HCT116 (cell line): ENCODE results near the gene CUBN. TPM values are rescaled to one million over a fixed set of nuclear protein-coding genes. Genes with fewer than 3 reads are reported as not detected.

Source experiments
- ATAC-seq: fragments of 200-7000 bp; cut with Tn5 transposase; 2 replicates; pipeline ENCODE4 v1.9.1; 2020; ENCODE audit warnings: mild to moderate bottlenecking, moderate library complexity
- BruUV-seq: library from RNA; stranded (reverse); fragments of 400-500 nt; replicated peaks from 2 replicates; lab custom pipeline; 2021; lab: Mats Ljungman, UMichigan
- CTCF ChIA-PET: fragments of 300-600 bp; sonication (Branson Sonifier 250); formaldehyde crosslinking; loops from one replicate; lab custom pipeline; 2021; ENCODE audit warnings: antibody characterized with exemption; lab: Charles Lee
- POLR2A ChIA-PET: fragments of 300-600, 350-600 bp; sonication (Branson Sonifier 250); formaldehyde crosslinking; loops from one replicate; lab custom pipeline; 2021; ENCODE audit warnings: antibody characterized with exemption; lab: Charles Lee
- RAD21 ChIA-PET, 2 experiments: fragments of 300-600 bp; sonication (Branson Sonifier 250); formaldehyde crosslinking; loops; one replicate each; lab custom pipeline; 2023; ENCODE audit warnings: low total read pairs in 2 of 2; ENCODE audit not compliant: uncharacterized antibody in 2 of 2, unreplicated experiment in 2 of 2, low non-redundant PET in 1 of 2; lab: Charles Lee
- DNase-seq: peaks from one replicate; pipeline ENCODE4 v3.0.0-alpha.2; 2010; ENCODE audit warnings: low read depth, low spot score
- H2AFZ ChIP-seq: fragments of 200-600 bp; shearing (Covaris generic), sonication (generic); 2 replicates; pipeline ENCODE4 v1.6.1; 2017; ENCODE audit warnings: low read depth, mixed run types, mixed read lengths, antibody characterized with exemption, low read length; ENCODE audit not compliant: poor library complexity, severe bottlenecking
- H3K27ac ChIP-seq: 2 replicates; pipeline ENCODE4 v1.5.1; 2012; ENCODE audit warnings: low read depth, low read length
- H3K27me3 ChIP-seq: fragments of 200-600 bp; sonication (generic); 2 replicates; pipeline ENCODE4 v1.6.1; 2016; ENCODE audit warnings: mixed run types, low read length, mixed read lengths; ENCODE audit not compliant: insufficient read depth
- H3K36me3 ChIP-seq, 2 experiments: fragments of 200-500 bp in 1 of 2; fragments of 200-600 bp in 1 of 2; sonication (Bioruptor generic) in 1 of 2; sonication (generic) in 1 of 2; 2 replicates each; pipeline versions ENCODE4 v1.5.1 to v1.6.1; 2014 to 2016; ENCODE audit warnings: low read length in 2 of 2, inconsistent platforms in 1 of 2, mixed read lengths in 1 of 2, mixed run types in 1 of 2; ENCODE audit not compliant: insufficient read depth in 2 of 2, control insufficient read depth in 1 of 2
- H3K4me1 ChIP-seq, 2 experiments: fragments of 200-600 bp in 1 of 2; sonication (generic) in 1 of 2; 2 replicates each; pipeline versions ENCODE4 v1.5.1 to v1.6.1; 2012 to 2017; ENCODE audit warnings: low read length in 2 of 2, inconsistent platforms in 1 of 2, mild to moderate bottlenecking in 1 of 2, mixed read lengths in 1 of 2, mixed run types in 1 of 2, moderate library complexity in 1 of 2; ENCODE audit not compliant: insufficient read depth in 2 of 2, control insufficient read depth in 1 of 2
- H3K4me2 ChIP-seq: fragments of 200-600 bp; sonication (generic); 2 replicates; pipeline ENCODE4 v1.6.1; 2017; ENCODE audit warnings: mixed run types, low read length, mixed read lengths
- H3K4me3 ChIP-seq, 2 experiments: fragments of 200-600 bp in 1 of 2; sonication (generic) in 1 of 2; replicated peaks in 1 of 2; 2 replicates each; pipeline ENCODE4 v1.5.1; 2011 to 2016; ENCODE audit warnings: low read length in 2 of 2, control low read depth in 1 of 2, low read depth in 1 of 2, mild to moderate bottlenecking in 1 of 2, mixed read lengths in 1 of 2, mixed run types in 1 of 2
- H3K79me2 ChIP-seq: fragments of 200-600 bp; sonication (generic); 2 replicates; pipeline ENCODE4 v1.6.1; 2017; ENCODE audit warnings: mild to moderate bottlenecking, mixed run types, low read length, moderate library complexity, mixed read lengths; ENCODE audit not compliant: insufficient read depth
- H3K9ac ChIP-seq: fragments of 200-600 bp; sonication (generic); 2 replicates; pipeline ENCODE4 v1.6.1; 2016; ENCODE audit warnings: low read length, mixed read lengths
- H3K9me2 ChIP-seq: fragments of 200-600 bp; sonication (generic), shearing (Covaris generic); 2 replicates; pipeline ENCODE4 v1.6.1; 2017; ENCODE audit warnings: mixed run types, mild to moderate bottlenecking, moderate library complexity; ENCODE audit not compliant: insufficient read depth
- H3K9me3 ChIP-seq, 2 experiments: fragments of 200-500 bp in 1 of 2; fragments of 200-600 bp in 1 of 2; sonication (Bioruptor generic) in 1 of 2; sonication (generic) in 1 of 2; 2 replicates each; pipeline ENCODE4 v1.6.1; 2014 to 2017; ENCODE audit warnings: low read length in 2 of 2, mixed read lengths in 2 of 2, inconsistent platforms in 1 of 2, low read depth in 1 of 2, mild to moderate bottlenecking in 1 of 2, mixed run types in 1 of 2, moderate library complexity in 1 of 2; ENCODE audit not compliant: control insufficient read depth in 1 of 2, insufficient read depth in 1 of 2
- H4K20me1 ChIP-seq: fragments of 200-600 bp; sonication (generic), shearing (Covaris generic); 2 replicates; pipeline ENCODE4 v1.6.1; 2017; ENCODE audit warnings: mixed run types, mild to moderate bottlenecking, moderate library complexity; ENCODE audit not compliant: insufficient read depth
- CEBPB ChIP-seq: IDR thresholded peaks from 2 replicates; pipeline ENCODE4 v1.6.1; 2012; ENCODE audit warnings: low read depth
- EGR1 ChIP-seq: IDR thresholded peaks from 2 replicates; pipeline ENCODE4 v1.6.1; 2012; ENCODE audit warnings: low read depth
- ELF1 ChIP-seq: IDR thresholded peaks from 2 replicates; pipeline ENCODE4 v1.6.1; 2012; ENCODE audit warnings: low read depth, borderline replicate concordance
- EZH2 ChIP-seq: fragments of 200-600 bp; sonication (generic); IDR thresholded peaks from 2 replicates; pipeline ENCODE4 v1.6.1; 2017; ENCODE audit warnings: antibody characterized with exemption, mixed run types
- EZH2phosphoT487 ChIP-seq: fragments of 200-600 bp; IDR thresholded peaks from 2 replicates; pipeline ENCODE4 v1.6.1; 2018; ENCODE audit warnings: antibody characterized with exemption, borderline replicate concordance
- FOSL1 ChIP-seq: IDR thresholded peaks from 2 replicates; pipeline ENCODE4 v1.6.1; 2012; ENCODE audit warnings: low read depth
- JUND ChIP-seq: IDR thresholded peaks from 2 replicates; pipeline ENCODE4 v1.6.1; 2012
- POLR2A ChIP-seq: IDR thresholded peaks from 2 replicates; pipeline ENCODE4 v1.7.0; 2011; ENCODE audit warnings: borderline replicate concordance; ENCODE audit not compliant: insufficient read depth, insufficient read length; ENCODE audit errors: extremely low read depth
- SP1 ChIP-seq: IDR thresholded peaks from 2 replicates; pipeline ENCODE4 v1.6.1; 2012; ENCODE audit warnings: low read depth
- SRF ChIP-seq: IDR thresholded peaks from 2 replicates; pipeline ENCODE4 v1.6.1; 2012; ENCODE audit warnings: low read depth
- TCF7L2 ChIP-seq: IDR thresholded peaks from 2 replicates; pipeline ENCODE4 v1.7.0; 2011; ENCODE audit warnings: borderline replicate concordance, inconsistent platforms; ENCODE audit not compliant: insufficient read depth, insufficient read length; ENCODE audit errors: extremely low read depth
- ZFX ChIP-seq: fragments of 450-650 bp; IDR thresholded peaks from 2 replicates; pipeline ENCODE4 v1.6.1; 2017
- intact Hi-C: fragments of 100-400 bp; cut with micrococcal nuclease; formaldehyde crosslinking; loops from 2 replicates; pipeline ENCODE4 v1.10.0; 2022
- total RNA-seq: library from RNA; stranded (reverse); gene quantifications from one replicate; pipeline ENCODE4 v1.2.1, GENCODE V29; 2021; ENCODE audit not compliant: unreplicated experiment
- TF ChIP-seq, protein P1 (sequence below), 3 experiments: fragments of 200-600 bp in 1 of 3; sonication (generic) in 1 of 3; IDR thresholded peaks in 2 of 3; conservative IDR thresholded peaks in 1 of 3; 2 replicates each; pipeline ENCODE4 v1.5.1; 2012 to 2017; ENCODE audit warnings: low read depth in 2 of 3, low read length in 2 of 3, antibody characterized with exemption in 1 of 3, borderline replicate concordance in 1 of 3, control low read depth in 1 of 3, mild to moderate bottlenecking in 1 of 3, mixed read lengths in 1 of 3, mixed run types in 1 of 3, moderate library complexity in 1 of 3; ENCODE audit not compliant: insufficient read depth in 1 of 3
- TF ChIP-seq, protein P2 (sequence below): IDR thresholded peaks from 2 replicates; pipeline ENCODE4 v1.6.1; 2011; ENCODE audit warnings: mild to moderate bottlenecking, low read length, moderate library complexity; ENCODE audit not compliant: insufficient replicate concordance; ENCODE audit errors: extremely low read depth
- TF ChIP-seq, protein P3 (sequence below): IDR thresholded peaks from 2 replicates; pipeline ENCODE4 v1.6.1; 2012; ENCODE audit warnings: low read depth
- TF ChIP-seq, protein P4 (sequence below): IDR thresholded peaks from 2 replicates; pipeline ENCODE4 v1.6.1; 2012

CUBN gene
- total RNA-seq, 1 experiment from 2014 or later: 1.2 TPM

DNA sequence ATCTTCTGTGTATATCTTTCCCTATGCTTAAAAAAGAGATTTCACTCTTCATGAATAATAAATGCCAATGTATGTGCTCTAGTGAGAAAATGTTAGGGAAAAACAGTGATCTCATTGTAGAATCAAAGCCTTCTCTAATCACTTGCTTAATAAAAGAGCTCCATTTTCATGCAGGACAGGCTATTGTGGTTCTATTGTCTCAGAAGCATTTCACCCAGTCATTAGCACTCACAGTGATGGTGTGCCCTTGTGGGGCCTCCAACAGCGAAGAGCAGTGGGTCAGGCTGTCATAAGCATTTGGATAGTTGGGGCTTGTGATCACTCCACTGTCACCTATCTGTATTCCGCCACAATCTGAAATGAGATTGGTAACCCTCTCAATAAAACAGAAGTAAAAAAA, 228.5 kb downstream of the CUBN start (continued):
- TF ChIP-seq, protein P1, sequence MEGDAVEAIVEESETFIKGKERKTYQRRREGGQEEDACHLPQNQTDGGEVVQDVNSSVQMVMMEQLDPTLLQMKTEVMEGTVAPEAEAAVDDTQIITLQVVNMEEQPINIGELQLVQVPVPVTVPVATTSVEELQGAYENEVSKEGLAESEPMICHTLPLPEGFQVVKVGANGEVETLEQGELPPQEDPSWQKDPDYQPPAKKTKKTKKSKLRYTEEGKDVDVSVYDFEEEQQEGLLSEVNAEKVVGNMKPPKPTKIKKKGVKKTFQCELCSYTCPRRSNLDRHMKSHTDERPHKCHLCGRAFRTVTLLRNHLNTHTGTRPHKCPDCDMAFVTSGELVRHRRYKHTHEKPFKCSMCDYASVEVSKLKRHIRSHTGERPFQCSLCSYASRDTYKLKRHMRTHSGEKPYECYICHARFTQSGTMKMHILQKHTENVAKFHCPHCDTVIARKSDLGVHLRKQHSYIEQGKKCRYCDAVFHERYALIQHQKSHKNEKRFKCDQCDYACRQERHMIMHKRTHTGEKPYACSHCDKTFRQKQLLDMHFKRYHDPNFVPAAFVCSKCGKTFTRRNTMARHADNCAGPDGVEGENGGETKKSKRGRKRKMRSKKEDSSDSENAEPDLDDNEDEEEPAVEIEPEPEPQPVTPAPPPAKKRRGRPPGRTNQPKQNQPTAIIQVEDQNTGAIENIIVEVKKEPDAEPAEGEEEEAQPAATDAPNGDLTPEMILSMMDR (IDR thresholded peaks at IDR 0.05 in 2 of 3, conservative IDR thresholded peaks at IDR 0.05 in 1 of 3; ENCODE audit: borderline replicate concordance in 1 of 3, insufficient read depth in 1 of 3, low read depth in 2 of 3, low read length in 2 of 3): no peak
- TF ChIP-seq TCF7L2 (no peak), EZH2phosphoT487 (no peak), ELF1 (no peak), FOSL1 (no peak), JUND (no peak), POLR2A (no peak), CEBPB (no peak), ZFX (no peak), SP1 (no peak), SRF (no peak), EZH2 (no peak)
- TF ChIP-seq, protein P2, sequence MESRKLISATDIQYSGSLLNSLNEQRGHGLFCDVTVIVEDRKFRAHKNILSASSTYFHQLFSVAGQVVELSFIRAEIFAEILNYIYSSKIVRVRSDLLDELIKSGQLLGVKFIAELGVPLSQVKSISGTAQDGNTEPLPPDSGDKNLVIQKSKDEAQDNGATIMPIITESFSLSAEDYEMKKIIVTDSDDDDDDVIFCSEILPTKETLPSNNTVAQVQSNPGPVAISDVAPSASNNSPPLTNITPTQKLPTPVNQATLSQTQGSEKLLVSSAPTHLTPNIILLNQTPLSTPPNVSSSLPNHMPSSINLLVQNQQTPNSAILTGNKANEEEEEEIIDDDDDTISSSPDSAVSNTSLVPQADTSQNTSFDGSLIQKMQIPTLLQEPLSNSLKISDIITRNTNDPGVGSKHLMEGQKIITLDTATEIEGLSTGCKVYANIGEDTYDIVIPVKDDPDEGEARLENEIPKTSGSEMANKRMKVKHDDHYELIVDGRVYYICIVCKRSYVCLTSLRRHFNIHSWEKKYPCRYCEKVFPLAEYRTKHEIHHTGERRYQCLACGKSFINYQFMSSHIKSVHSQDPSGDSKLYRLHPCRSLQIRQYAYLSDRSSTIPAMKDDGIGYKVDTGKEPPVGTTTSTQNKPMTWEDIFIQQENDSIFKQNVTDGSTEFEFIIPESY: no peak
- TF ChIP-seq, all 23 proteins: peak for 0

DNA sequence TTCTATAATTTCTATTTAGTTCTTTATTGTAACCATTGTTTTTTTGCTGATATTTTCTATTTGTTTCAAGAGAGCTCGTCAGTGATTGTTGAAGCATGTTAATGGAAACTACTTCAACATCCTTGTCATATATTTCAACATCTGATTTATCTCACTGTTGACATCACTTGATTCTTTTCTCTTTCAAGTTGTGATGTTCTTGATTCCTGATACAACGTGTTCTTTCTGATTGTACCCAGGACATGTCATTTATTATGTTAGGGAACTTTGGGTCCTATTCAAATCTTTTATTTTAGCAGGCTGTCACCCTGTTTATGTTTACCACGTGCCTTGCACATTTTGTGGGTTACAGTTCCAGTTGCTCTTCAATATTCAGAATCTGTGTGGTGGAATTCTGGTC, 232.6 kb downstream of the CUBN start:
- no peaks in the 10 kb centered on the region for H3K27me3 ChIP-seq
- no TSS peak for BruUV-seq
- H3K79me2 ChIP-seq: no peaks in the 10 kb centered on the region
- TF ChIP-seq, protein P2: no peak
- TF ChIP-seq EZH2phosphoT487 (no peak), POLR2A (no peak), EGR1 (no peak), EZH2 (no peak)
- TF ChIP-seq, protein P3, sequence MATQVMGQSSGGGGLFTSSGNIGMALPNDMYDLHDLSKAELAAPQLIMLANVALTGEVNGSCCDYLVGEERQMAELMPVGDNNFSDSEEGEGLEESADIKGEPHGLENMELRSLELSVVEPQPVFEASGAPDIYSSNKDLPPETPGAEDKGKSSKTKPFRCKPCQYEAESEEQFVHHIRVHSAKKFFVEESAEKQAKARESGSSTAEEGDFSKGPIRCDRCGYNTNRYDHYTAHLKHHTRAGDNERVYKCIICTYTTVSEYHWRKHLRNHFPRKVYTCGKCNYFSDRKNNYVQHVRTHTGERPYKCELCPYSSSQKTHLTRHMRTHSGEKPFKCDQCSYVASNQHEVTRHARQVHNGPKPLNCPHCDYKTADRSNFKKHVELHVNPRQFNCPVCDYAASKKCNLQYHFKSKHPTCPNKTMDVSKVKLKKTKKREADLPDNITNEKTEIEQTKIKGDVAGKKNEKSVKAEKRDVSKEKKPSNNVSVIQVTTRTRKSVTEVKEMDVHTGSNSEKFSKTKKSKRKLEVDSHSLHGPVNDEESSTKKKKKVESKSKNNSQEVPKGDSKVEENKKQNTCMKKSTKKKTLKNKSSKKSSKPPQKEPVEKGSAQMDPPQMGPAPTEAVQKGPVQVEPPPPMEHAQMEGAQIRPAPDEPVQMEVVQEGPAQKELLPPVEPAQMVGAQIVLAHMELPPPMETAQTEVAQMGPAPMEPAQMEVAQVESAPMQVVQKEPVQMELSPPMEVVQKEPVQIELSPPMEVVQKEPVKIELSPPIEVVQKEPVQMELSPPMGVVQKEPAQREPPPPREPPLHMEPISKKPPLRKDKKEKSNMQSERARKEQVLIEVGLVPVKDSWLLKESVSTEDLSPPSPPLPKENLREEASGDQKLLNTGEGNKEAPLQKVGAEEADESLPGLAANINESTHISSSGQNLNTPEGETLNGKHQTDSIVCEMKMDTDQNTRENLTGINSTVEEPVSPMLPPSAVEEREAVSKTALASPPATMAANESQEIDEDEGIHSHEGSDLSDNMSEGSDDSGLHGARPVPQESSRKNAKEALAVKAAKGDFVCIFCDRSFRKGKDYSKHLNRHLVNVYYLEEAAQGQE: no peak
- TF ChIP-seq, protein P4, sequence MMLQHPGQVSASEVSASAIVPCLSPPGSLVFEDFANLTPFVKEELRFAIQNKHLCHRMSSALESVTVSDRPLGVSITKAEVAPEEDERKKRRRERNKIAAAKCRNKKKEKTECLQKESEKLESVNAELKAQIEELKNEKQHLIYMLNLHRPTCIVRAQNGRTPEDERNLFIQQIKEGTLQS: no peak

More for the DNA sequence above, 232.6 kb downstream of the CUBN start:
- no peak for ATAC-seq
- ChIA-PET CTCF (no interaction called here), POLR2A (no interaction called here), RAD21 (no interaction called here)
- H3K9ac ChIP-seq: no peak overlapping the region
- DNase-seq: no peak
- H3K9me2 ChIP-seq: no peaks in the 10 kb centered on the region
- no peak overlapping the region for H3K4me2 ChIP-seq
- intact Hi-C loops: no loop called here
- H2AFZ ChIP-seq: no peak overlapping the region
- H3K36me3 ChIP-seq: no peaks in the 10 kb centered on the region
- no peak overlapping the region for H3K27ac ChIP-seq
- no peaks in the 10 kb centered on the region for H4K20me1 ChIP-seq
- no peaks in the 10 kb centered on the region for H3K9me3 ChIP-seq
- peaks cover 6 to 8% of the 10 kb centered on the region in 2 experiments; a peak in 3 of 4 replicates for H3K4me1 ChIP-seq
- no peak overlapping the region for H3K4me3 ChIP-seq
